ENCODE measurements around the gene CHTOP.

DNA sequence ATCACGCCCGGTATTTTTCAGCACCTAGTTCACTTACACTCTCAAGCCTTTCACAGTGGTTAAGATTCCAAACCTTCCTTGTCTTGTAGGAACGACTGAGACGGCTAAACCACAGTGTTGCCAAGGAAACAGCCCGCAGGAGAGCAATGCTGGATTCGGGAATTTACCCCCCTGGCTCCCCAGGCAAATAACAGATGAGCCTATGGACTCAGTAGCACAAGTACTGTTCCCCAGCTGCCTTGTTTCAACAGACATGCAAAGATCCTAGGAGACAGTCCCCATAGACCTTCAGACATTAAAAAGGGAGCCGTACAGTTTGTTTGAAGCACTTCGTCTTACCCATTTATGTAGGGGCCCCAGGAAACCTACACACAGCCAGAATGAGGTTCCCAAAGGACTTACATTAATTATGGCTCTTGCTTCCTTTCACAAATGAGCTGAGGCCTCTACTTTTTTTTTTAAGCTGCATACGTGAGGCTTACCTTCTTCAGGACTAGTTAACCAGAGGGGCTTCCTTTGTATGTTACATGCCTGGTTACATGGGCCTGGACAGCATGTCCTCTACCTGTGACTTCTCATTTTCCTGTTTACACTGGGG lies 27.3 kb downstream of the CHTOP start:
- TF ChIP-seq, protein P1, sequence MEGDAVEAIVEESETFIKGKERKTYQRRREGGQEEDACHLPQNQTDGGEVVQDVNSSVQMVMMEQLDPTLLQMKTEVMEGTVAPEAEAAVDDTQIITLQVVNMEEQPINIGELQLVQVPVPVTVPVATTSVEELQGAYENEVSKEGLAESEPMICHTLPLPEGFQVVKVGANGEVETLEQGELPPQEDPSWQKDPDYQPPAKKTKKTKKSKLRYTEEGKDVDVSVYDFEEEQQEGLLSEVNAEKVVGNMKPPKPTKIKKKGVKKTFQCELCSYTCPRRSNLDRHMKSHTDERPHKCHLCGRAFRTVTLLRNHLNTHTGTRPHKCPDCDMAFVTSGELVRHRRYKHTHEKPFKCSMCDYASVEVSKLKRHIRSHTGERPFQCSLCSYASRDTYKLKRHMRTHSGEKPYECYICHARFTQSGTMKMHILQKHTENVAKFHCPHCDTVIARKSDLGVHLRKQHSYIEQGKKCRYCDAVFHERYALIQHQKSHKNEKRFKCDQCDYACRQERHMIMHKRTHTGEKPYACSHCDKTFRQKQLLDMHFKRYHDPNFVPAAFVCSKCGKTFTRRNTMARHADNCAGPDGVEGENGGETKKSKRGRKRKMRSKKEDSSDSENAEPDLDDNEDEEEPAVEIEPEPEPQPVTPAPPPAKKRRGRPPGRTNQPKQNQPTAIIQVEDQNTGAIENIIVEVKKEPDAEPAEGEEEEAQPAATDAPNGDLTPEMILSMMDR (tag by site-specific recombination; IDR thresholded peaks at IDR 0.05) = no peak
- TF ChIP-seq FEZF1 (tag by site-specific recombination; IDR thresholded peaks at IDR 0.05) (no peak), REST (tag by site-specific recombination; IDR thresholded peaks at IDR 0.05) (no peak), REPIN1 (tag by site-specific recombination; IDR thresholded peaks at IDR 0.05; ENCODE audit: low read depth) (no peak), ZBTB7A (tag by site-specific recombination; IDR thresholded peaks at IDR 0.05; ENCODE audit: low read depth) (no peak), ZNF670 (tag by site-specific recombination; IDR thresholded peaks at IDR 0.05; ENCODE audit: low read depth) (no peak), ZEB2 (tag by site-specific recombination; IDR thresholded peaks at IDR 0.05) (no peak)
